Measurements from ENCODE around the gene NIF3L1. TPM values are rescaled to one million over a fixed set of nuclear protein-coding genes. Genes with fewer than 3 reads are reported as not detected.

Gene NIF3L1
- total and polyA plus RNA-seq, 2 of the 13 experiments (the other 11 are each of a cell fraction or from before 2014, with no cell fraction given): 67.9 to 75.2 TPM

DNA sequence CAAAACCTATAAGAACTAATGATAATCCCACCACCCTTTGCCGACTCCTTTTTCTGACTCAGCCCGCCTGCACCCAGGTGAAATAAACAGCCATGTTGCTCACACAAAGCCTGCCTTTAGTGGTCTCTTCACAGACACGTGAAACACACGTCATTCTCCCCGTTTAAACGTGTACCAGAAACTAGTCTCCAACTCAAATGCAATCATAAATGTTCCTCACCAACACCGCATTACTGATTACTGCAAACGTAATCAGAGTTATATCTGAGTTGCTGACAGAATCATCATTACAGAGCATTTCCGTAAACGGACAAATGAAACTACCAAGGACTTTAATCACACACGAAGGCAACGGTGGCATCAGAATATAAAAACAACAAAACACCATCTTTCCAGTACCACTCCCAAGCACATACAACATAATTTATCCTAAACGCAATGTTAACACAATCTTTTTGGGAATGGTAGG is 26.6 kb upstream of the NIF3L1 start (continued):
- TF ChIP-seq, protein P1, sequence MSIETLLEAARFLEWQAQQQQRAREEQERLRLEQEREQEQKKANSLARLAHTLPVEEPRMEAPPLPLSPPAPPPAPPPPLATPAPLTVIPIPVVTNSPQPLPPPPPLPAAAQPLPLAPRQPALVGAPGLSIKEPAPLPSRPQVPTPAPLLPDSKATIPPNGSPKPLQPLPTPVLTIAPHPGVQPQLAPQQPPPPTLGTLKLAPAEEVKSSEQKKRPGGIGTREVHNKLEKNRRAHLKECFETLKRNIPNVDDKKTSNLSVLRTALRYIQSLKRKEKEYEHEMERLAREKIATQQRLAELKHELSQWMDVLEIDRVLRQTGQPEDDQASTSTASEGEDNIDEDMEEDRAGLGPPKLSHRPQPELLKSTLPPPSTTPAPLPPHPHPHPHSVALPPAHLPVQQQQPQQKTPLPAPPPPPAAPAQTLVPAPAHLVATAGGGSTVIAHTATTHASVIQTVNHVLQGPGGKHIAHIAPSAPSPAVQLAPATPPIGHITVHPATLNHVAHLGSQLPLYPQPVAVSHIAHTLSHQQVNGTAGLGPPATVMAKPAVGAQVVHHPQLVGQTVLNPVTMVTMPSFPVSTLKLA (IDR thresholded peaks at IDR 0.05): peak; percentile 69
- TF ChIP-seq MXI1 (IDR thresholded peaks at IDR 0.05; ENCODE audit: borderline replicate concordance, low read depth, low read length): peak; percentile 23; the same call in 1 of the 3 replicates
- TF ChIP-seq, protein P2, sequence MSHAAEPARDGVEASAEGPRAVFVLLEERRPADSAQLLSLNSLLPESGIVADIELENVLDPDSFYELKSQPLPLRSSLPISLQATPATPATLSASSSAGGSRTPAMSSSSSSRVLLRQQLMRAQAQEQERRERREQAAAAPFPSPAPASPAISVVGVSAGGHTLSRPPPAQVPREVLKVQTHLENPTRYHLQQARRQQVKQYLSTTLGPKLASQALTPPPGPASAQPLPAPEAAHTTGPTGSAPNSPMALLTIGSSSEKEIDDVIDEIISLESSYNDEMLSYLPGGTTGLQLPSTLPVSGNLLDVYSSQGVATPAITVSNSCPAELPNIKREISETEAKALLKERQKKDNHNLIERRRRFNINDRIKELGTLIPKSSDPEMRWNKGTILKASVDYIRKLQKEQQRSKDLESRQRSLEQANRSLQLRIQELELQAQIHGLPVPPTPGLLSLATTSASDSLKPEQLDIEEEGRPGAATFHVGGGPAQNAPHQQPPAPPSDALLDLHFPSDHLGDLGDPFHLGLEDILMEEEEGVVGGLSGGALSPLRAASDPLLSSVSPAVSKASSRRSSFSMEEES (CRISPR knock-in tag; IDR thresholded peaks at IDR 0.05): 0 out of 2 replicates have a peak, but pooled peaks have one; percentile 37
- 0 out of 2 replicates have a peak, but pooled peaks have one; percentile 51 for TF ChIP-seq FOXK2 (IDR thresholded peaks at IDR 0.05)
- no peak for TF ChIP-seq FLYWCH1 (CRISPR knock-in tag; IDR thresholded peaks at IDR 0.05)
- peak in 1 of 2 experiments; percentile 36; a peak in 1 of 4 replicates for TF ChIP-seq POLR2A (IDR thresholded peaks at IDR 0.05; ENCODE audit: insufficient read depth in 1 of 2, low read depth in 2 of 2, low read length in 2 of 2)
- TF ChIP-seq ZNF431 (CRISPR knock-in tag; IDR thresholded peaks at IDR 0.05; ENCODE audit: borderline replicate concordance, low read depth): 0 out of 2 replicates have a peak, but pooled peaks have one; percentile 27
- TF ChIP-seq ZNF816 (CRISPR knock-in tag; IDR thresholded peaks at IDR 0.05; ENCODE audit: borderline replicate concordance): 0 out of 2 replicates have a peak, but pooled peaks have one; percentile 46
- no peak for TF ChIP-seq ZKSCAN5 (CRISPR knock-in tag; IDR thresholded peaks at IDR 0.05)
- no peak for TF ChIP-seq SP1 (IDR thresholded peaks at IDR 0.05)
- no peak for TF ChIP-seq SP1 (CRISPR knock-in tag; IDR thresholded peaks at IDR 0.05)
- no peak for TF ChIP-seq ZNF768 (CRISPR knock-in tag; IDR thresholded peaks at IDR 0.05)
- peak; percentile 53; the same call in 1 of the 2 replicates for TF ChIP-seq KDM5A (IDR thresholded peaks at IDR 0.05; ENCODE audit: borderline replicate concordance, low read length)
- TF ChIP-seq POLR2AphosphoS5 (IDR thresholded peaks at IDR 0.05; ENCODE audit: low read depth, low read length): peak; percentile 60
- 0 out of 2 replicates have a peak, but pooled peaks have one; percentile 23 for TF ChIP-seq ZHX2 (IDR thresholded peaks at IDR 0.05; ENCODE audit: low read depth)
- TF ChIP-seq ZHX2 (CRISPR knock-in tag; IDR thresholded peaks at IDR 0.05; ENCODE audit: borderline replicate concordance): no peak
- TF ChIP-seq ZNF619 (CRISPR knock-in tag; IDR thresholded peaks at IDR 0.05): no peak
- TF ChIP-seq HOXA3 (CRISPR knock-in tag; IDR thresholded peaks at IDR 0.05): peak; percentile 67
- TF ChIP-seq, protein P3, sequence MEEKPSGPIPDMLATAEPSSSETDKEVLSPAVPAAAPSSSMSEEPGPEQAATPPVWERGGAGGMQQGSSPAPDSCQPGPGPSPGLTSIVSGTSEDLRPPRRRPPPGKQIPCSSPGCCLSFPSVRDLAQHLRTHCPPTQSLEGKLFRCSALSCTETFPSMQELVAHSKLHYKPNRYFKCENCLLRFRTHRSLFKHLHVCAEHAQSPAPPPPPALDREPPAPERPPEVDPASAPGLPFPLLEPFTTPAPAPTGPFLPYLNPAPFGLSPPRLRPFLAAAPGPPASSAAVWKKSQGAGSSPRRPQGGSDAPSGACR (CRISPR knock-in tag; IDR thresholded peaks at IDR 0.05): no peak
- TF ChIP-seq ZNF382 (CRISPR knock-in tag; IDR thresholded peaks at IDR 0.05; ENCODE audit: borderline replicate concordance): no peak
- TF ChIP-seq ZNF792 (CRISPR knock-in tag; IDR thresholded peaks at IDR 0.05): no peak
- no peak for TF ChIP-seq TEF (CRISPR knock-in tag; IDR thresholded peaks at IDR 0.05)
- peak; percentile 16; the same call in 1 of the 2 replicates for TF ChIP-seq MED1 (CRISPR knock-in tag; IDR thresholded peaks at IDR 0.05)
